K562 (cell line): ENCODE data around the gene DMD. TPM values are rescaled to one million over a fixed set of nuclear protein-coding genes. Genes with fewer than 3 reads are reported as not detected.

ENCODE experiments used
- ARID2 ChIP-seq: fragments of 450-650 bp; IDR thresholded peaks from 2 replicates; pipeline ENCODE4 v1.6.1; 2017; ENCODE audit warnings: antibody characterized with exemption, mild to moderate bottlenecking
- ARID4B ChIP-seq: sonication (generic); formaldehyde crosslinking; IDR thresholded peaks from 2 replicates; pipeline ENCODE4 v1.8.0; 2022; ENCODE audit warnings: mild to moderate bottlenecking, missing genetic modification reagents
- DACH1 ChIP-seq: fragments of 450-650 bp; IDR thresholded peaks from 2 replicates; pipeline ENCODE4 v1.6.1; 2018; ENCODE audit not compliant: partially characterized antibody
- GATA2 ChIP-seq: sonication (generic); formaldehyde crosslinking; IDR thresholded peaks from 2 replicates; pipeline ENCODE4 v1.4.0; 2020; ENCODE audit warnings: mild to moderate bottlenecking, missing genetic modification reagents
- HLTF ChIP-seq: fragments of 450-650 bp; IDR thresholded peaks from 2 replicates; pipeline ENCODE4 v1.6.1; 2016
- L3MBTL2 ChIP-seq: fragments of 450-650 bp; IDR thresholded peaks from 2 replicates; pipeline ENCODE4 v1.6.1; 2016; ENCODE audit warnings: mild to moderate bottlenecking, moderate library complexity
- NFIC ChIP-seq: fragments of 450-650 bp; IDR thresholded peaks from 2 replicates; pipeline ENCODE4 v1.6.1; 2017; ENCODE audit warnings: mild to moderate bottlenecking, inconsistent platforms
- NR2C1 ChIP-seq, 2 experiments: fragments of 450-650 bp; IDR thresholded peaks; 2 replicates each; pipeline ENCODE4 v1.6.1; 2017; ENCODE audit warnings: mild to moderate bottlenecking in 2 of 2, antibody characterized with exemption in 1 of 2, inconsistent platforms in 1 of 2, missing compliant biosample characterization in 1 of 2, missing genetic modification characterization in 1 of 2
- PURB ChIP-seq: sonication (generic); formaldehyde crosslinking; IDR thresholded peaks from 2 replicates; pipeline ENCODE4 v1.9.0; 2021; ENCODE audit warnings: low read depth, mild to moderate bottlenecking, missing genetic modification reagents
- SIN3B ChIP-seq: fragments of 450-650 bp; IDR thresholded peaks from 2 replicates; pipeline ENCODE4 v1.6.1; 2017; ENCODE audit warnings: low read depth, mild to moderate bottlenecking, moderate library complexity
- XRCC4 ChIP-seq: IDR thresholded peaks from one replicate; pipeline ENCODE4 v1.6.1; 2011; ENCODE audit not compliant: insufficient read depth, insufficient read length; ENCODE audit errors: extremely low read depth
- ZNF609 ChIP-seq: sonication (generic); formaldehyde crosslinking; IDR thresholded peaks from 2 replicates; pipeline ENCODE4 v1.8.1; 2023; ENCODE audit warnings: missing genetic modification reagents, mild to moderate bottlenecking, borderline replicate concordance
- polyA plus RNA-seq, 8 experiments: library from polyadenylated mRNA; depleted of rRNA in 4 of 8; stranded (reverse) in 5 of 8; unstranded in 3 of 8; fragments of >200 nt; fragmentation: Nextera tagmentation in 2 of 8; fragmentation: Illumina TruSeq in 1 of 8; extraction: Ambion mirVana in 2 of 8; extraction: Trizol in 1 of 8; gene quantifications; 2 replicates each; pipeline versions ENCODE4 v1.2.1 to v1.2.3, GENCODE V29; 2011 to 2014; ENCODE audit warnings: inconsistent platforms in 1 of 8, missing spikeins in 1 of 8
- total RNA-seq, 7 experiments: library from RNA; depleted of rRNA in 6 of 7; stranded (reverse); fragments of >200 nt in 6 of 7; fragmentation: Illumina TruSeq in 2 of 7; extraction: Trizol in 2 of 7; gene quantifications; 2 replicates each; pipeline versions ENCODE4 v1.2.1 to v1.2.3, GENCODE V29; 2011 to 2021; ENCODE audit warnings: low replicate concordance in 1 of 7
- TF ChIP-seq, protein P1 (sequence below): fragments of 250-450 bp; sonication (Bioruptor Pico); IDR thresholded peaks from 2 replicates; pipeline ENCODE4 v1.8.0; 2021; ENCODE audit warnings: borderline replicate concordance, mild to moderate bottlenecking, moderate library complexity; ENCODE audit not compliant: poor library complexity, severe bottlenecking
- TF ChIP-seq, protein P2 (sequence below): fragments of 450-650 bp; formaldehyde crosslinking; IDR thresholded peaks from 2 replicates; pipeline ENCODE4 v1.4.0; 2020; ENCODE audit warnings: mild to moderate bottlenecking, mixed read lengths
- TF ChIP-seq, protein P3 (sequence below): sonication (generic); formaldehyde crosslinking; IDR thresholded peaks from 2 replicates; pipeline ENCODE4 v1.4.0; 2020; ENCODE audit warnings: mild to moderate bottlenecking, missing genetic modification reagents

The DMD gene
- total and polyA plus RNA-seq, 9 of the 15 experiments (the other 6 are each of a cell fraction or from before 2014, with no cell fraction given) = 3.8 to 20.4 (median 11.4) TPM

GRCh38 chrX:31331928-31332327 lies 1879.4 kb downstream of the DMD start (continued):
- TF ChIP-seq, protein P1, sequence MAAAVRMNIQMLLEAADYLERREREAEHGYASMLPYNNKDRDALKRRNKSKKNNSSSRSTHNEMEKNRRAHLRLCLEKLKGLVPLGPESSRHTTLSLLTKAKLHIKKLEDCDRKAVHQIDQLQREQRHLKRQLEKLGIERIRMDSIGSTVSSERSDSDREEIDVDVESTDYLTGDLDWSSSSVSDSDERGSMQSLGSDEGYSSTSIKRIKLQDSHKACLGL = no peak
- TF ChIP-seq XRCC4 (no peak), GATA2 (CRISPR knock-in tag) (no peak), DACH1 (no peak), NFIC (peak; percentile 87), ZNF609 (no peak), HLTF (no peak), ARID4B (CRISPR knock-in tag) (no peak), L3MBTL2 (peak; percentile 56; the same call in 1 of the 2 replicates), NR2C1 (IDR thresholded peaks at IDR 0.05) (no peak; the same call in 1 of the 2 replicates), NR2C1 (tag; IDR thresholded peaks at IDR 0.05) (peak; percentile 48; the same call in 1 of the 2 replicates), SIN3B (no peak), PURB (no peak), ARID2 (no peak)
- TF ChIP-seq, protein P2, sequence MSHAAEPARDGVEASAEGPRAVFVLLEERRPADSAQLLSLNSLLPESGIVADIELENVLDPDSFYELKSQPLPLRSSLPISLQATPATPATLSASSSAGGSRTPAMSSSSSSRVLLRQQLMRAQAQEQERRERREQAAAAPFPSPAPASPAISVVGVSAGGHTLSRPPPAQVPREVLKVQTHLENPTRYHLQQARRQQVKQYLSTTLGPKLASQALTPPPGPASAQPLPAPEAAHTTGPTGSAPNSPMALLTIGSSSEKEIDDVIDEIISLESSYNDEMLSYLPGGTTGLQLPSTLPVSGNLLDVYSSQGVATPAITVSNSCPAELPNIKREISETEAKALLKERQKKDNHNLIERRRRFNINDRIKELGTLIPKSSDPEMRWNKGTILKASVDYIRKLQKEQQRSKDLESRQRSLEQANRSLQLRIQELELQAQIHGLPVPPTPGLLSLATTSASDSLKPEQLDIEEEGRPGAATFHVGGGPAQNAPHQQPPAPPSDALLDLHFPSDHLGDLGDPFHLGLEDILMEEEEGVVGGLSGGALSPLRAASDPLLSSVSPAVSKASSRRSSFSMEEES = peak; percentile 34
- TF ChIP-seq, protein P3, sequence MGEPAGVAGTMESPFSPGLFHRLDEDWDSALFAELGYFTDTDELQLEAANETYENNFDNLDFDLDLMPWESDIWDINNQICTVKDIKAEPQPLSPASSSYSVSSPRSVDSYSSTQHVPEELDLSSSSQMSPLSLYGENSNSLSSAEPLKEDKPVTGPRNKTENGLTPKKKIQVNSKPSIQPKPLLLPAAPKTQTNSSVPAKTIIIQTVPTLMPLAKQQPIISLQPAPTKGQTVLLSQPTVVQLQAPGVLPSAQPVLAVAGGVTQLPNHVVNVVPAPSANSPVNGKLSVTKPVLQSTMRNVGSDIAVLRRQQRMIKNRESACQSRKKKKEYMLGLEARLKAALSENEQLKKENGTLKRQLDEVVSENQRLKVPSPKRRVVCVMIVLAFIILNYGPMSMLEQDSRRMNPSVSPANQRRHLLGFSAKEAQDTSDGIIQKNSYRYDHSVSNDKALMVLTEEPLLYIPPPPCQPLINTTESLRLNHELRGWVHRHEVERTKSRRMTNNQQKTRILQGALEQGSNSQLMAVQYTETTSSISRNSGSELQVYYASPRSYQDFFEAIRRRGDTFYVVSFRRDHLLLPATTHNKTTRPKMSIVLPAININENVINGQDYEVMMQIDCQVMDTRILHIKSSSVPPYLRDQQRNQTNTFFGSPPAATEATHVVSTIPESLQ (CRISPR knock-in tag) = no peak
